Urinary bladder (tissue), 2 donors: ENCODE measurements around the gene GPR82. TPM values are rescaled to one million over a fixed set of nuclear protein-coding genes. Genes with fewer than 3 reads are reported as not detected.

ENCODE experiments used
- polyA plus RNA-seq: library from polyadenylated mRNA; stranded (reverse); fragments of 200-250 nt; gene quantifications from one replicate; pipeline ENCODE4 v1.2.3, GENCODE V29; 2013
- small RNA-seq: library from RNA; depleted of rRNA; stranded (forward); fragments of <200 nt; gene quantifications from one replicate; pipeline ENCODE3, GENCODE V24; 2014
- total RNA-seq: library from RNA; depleted of rRNA; stranded (reverse); fragments of >200 nt; gene quantifications from one replicate; pipeline ENCODE4 v1.2.3, GENCODE V29; 2014
- donor health status: healthy.

The GPR82 gene
- total and polyA plus RNA-seq, 2 donors = 0.26 to 0.44 TPM

Small RNAs within 50 kb of the gene (small RNA-seq; reads per million reads assigned to genes)
- gene RN7SL144P = not detected

Other genes with a start within 250 kb of the GPR82 start
- 27.5 TPM for gene GPR34, start 35.2 kb upstream of the GPR82 start, total RNA-seq
- 7.7 TPM for gene GPR34, start 35.2 kb upstream of the GPR82 start, polyA plus RNA-seq
- gene CASK, start 199.4 kb downstream of the GPR82 start, total RNA-seq = 71.2 TPM
- 14.9 TPM for gene CASK, start 199.4 kb downstream of the GPR82 start, polyA plus RNA-seq